K562 (cell line): ENCODE results near the gene CHD5. TPM values are rescaled to one million over a fixed set of nuclear protein-coding genes. Genes with fewer than 3 reads are reported as not detected.

ENCODE experiments used
- EP300 ChIP-seq: IDR thresholded peaks from 2 replicates; pipeline ENCODE4 v1.6.1; 2012; ENCODE audit warnings: low read length, improper control_type of control experiment
- FOXA3 ChIP-seq, 2 experiments: fragments of 450-650 bp in 1 of 2; sonication (generic) in 1 of 2; formaldehyde crosslinking; IDR thresholded peaks in 1 of 2; conservative IDR thresholded peaks in 1 of 2; 2 replicates each; pipeline versions ENCODE4 v1.4.0 to v1.8.0; 2020 to 2022; ENCODE audit warnings: mild to moderate bottlenecking in 2 of 2, missing genetic modification reagents in 1 of 2
- KDM4B ChIP-seq, 2 experiments: fragments of 450-650 bp in 1 of 2; sonication (generic) in 1 of 2; IDR thresholded peaks; 2 replicates each; pipeline ENCODE4 v1.6.1; 2016 to 2017; ENCODE audit warnings: borderline replicate concordance in 2 of 2, antibody characterized with exemption in 1 of 2, low read depth in 1 of 2, mild to moderate bottlenecking in 1 of 2
- KDM5B ChIP-seq: fragments of 200-600 bp; sonication (generic); IDR thresholded peaks from 2 replicates; pipeline ENCODE4 v1.6.1; 2012; ENCODE audit warnings: low read depth, mild to moderate bottlenecking, moderate library complexity, low read length, control low read depth, inconsistent platforms; ENCODE audit not compliant: insufficient replicate concordance
- POLR2AphosphoS5 ChIP-seq: IDR thresholded peaks from 2 replicates; pipeline ENCODE4 v1.6.1; 2011; ENCODE audit warnings: mild to moderate bottlenecking, low read depth, low read length, moderate library complexity; ENCODE audit not compliant: control insufficient read depth, insufficient read depth
- STAT5A ChIP-seq: IDR thresholded peaks from 2 replicates; pipeline ENCODE4 v1.6.1; 2012; ENCODE audit warnings: low read length, inconsistent platforms, borderline replicate concordance
- TEAD4 ChIP-seq, 2 experiments: sonication (generic) in 1 of 2; formaldehyde crosslinking in 1 of 2; IDR thresholded peaks; 2 replicates each; pipeline versions ENCODE4 v1.6.1 to v1.8.0; 2012 to 2022; ENCODE audit warnings: borderline replicate concordance in 1 of 2, inconsistent platforms in 1 of 2, low read length in 1 of 2, mild to moderate bottlenecking in 1 of 2, missing genetic modification reagents in 1 of 2
- YBX1 ChIP-seq: fragments of 450-650 bp; IDR thresholded peaks from 2 replicates; pipeline ENCODE4 v1.7.1; 2016; ENCODE audit warnings: mild to moderate bottlenecking
- ZBTB17 ChIP-seq: fragments of 450-650 bp; formaldehyde crosslinking; IDR thresholded peaks from 2 replicates; pipeline ENCODE4 v1.4.0; 2020; ENCODE audit warnings: mild to moderate bottlenecking
- ZBTB7A ChIP-seq: IDR thresholded peaks from 2 replicates; pipeline ENCODE4 v1.6.1; 2011; ENCODE audit warnings: low read depth, mild to moderate bottlenecking, low read length, moderate library complexity, borderline replicate concordance; ENCODE audit not compliant: control insufficient read depth
- polyA plus RNA-seq, 8 experiments: library from polyadenylated mRNA; depleted of rRNA in 4 of 8; stranded (reverse) in 5 of 8; unstranded in 3 of 8; fragments of >200 nt; fragmentation: Nextera tagmentation in 2 of 8; fragmentation: Illumina TruSeq in 1 of 8; extraction: Ambion mirVana in 2 of 8; extraction: Trizol in 1 of 8; gene quantifications; 2 replicates each; pipeline versions ENCODE4 v1.2.1 to v1.2.3, GENCODE V29; 2011 to 2014; ENCODE audit warnings: inconsistent platforms in 1 of 8, missing spikeins in 1 of 8
- total RNA-seq, 7 experiments: library from RNA; depleted of rRNA in 6 of 7; stranded (reverse); fragments of >200 nt in 6 of 7; fragmentation: Illumina TruSeq in 2 of 7; extraction: Trizol in 2 of 7; gene quantifications; 2 replicates each; pipeline versions ENCODE4 v1.2.1 to v1.2.3, GENCODE V29; 2011 to 2021; ENCODE audit warnings: low replicate concordance in 1 of 7
- TF ChIP-seq, protein P1 (sequence below): fragments of 250-450 bp; sonication (Bioruptor Pico); IDR thresholded peaks from 2 replicates; pipeline ENCODE4 v1.5.1; 2021; ENCODE audit warnings: mild to moderate bottlenecking
- TF ChIP-seq, protein P2 (sequence below): fragments of 250-450 bp; sonication (Bioruptor Pico); IDR thresholded peaks from 2 replicates; pipeline ENCODE4 v1.8.0; 2022; ENCODE audit warnings: inconsistent platforms, mild to moderate bottlenecking, moderate library complexity, borderline replicate concordance
- TF ChIP-seq, protein P3 (sequence below): fragments of 200-800 bp; sonication (Bioruptor generic); IDR thresholded peaks from 2 replicates; pipeline ENCODE4 v1.6.1; 2017; ENCODE audit warnings: missing genetic modification characterization, missing compliant biosample characterization
- TF ChIP-seq, protein P4 (sequence below): fragments of 450-650 bp; formaldehyde crosslinking; IDR thresholded peaks from 2 replicates; pipeline ENCODE4 v1.4.0; 2020; ENCODE audit warnings: mild to moderate bottlenecking, moderate library complexity
- TF ChIP-seq, protein P5 (sequence below), 2 experiments: fragments of 450-650 bp; IDR thresholded peaks; 2 replicates each; pipeline ENCODE4 v1.6.1; 2018; ENCODE audit warnings: mild to moderate bottlenecking in 2 of 2, low read depth in 1 of 2; ENCODE audit not compliant: partially characterized antibody in 2 of 2

The CHD5 gene
- total and polyA plus RNA-seq, 9 of the 15 experiments (the other 6 are each of a cell fraction or from before 2014, with no cell fraction given): 0.03 to 0.52 (median 0.11) TPM; not detected in 2

DNA sequence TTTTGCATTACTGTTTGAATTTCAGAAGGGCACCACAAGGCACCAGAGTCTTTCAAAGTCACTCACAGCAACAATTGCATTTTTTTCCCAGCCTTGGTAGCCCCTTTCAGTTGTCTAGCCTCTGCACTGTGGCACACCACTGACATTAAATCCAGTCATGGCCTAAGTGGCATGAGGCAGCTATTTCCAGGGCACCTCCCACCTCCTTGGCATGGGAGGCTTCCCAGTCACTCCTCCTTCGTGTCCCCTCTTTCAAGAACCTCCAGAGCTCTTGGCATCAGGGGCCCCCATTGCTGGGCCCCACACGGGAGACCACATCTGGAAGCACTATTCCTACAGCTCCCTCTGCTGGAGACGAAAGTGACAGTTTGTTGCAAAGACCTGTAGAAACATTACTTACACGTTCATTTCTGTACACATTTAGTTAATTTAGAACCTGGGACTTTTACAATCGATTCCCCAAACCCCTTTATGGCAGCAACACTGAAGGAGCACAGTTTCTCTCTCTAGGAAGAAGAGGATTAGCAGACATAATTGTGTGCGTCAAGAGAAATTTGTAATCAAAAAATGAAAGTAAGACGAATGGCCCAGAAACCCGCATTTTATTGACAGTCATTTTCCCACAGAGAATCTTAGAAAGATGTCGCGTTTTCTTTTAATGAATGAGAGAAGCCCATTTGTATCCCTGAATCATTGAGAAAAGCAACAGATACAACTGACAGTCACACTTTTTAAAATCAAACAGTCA is 5.7 kb upstream of the CHD5 start (continued):
- TF ChIP-seq ZBTB7A (0 out of 2 replicates have a peak, but pooled peaks have one; percentile 23), TEAD4 (IDR thresholded peaks at IDR 0.05; ENCODE audit: low read length) (peak; percentile 23; the same call in 1 of the 2 replicates), TEAD4 (CRISPR knock-in tag; IDR thresholded peaks at IDR 0.05; ENCODE audit: borderline replicate concordance) (no peak), KDM5B (no peak), FOXA3 (CRISPR knock-in tag; conservative IDR thresholded peaks at IDR 0.05 in 1 of 2, IDR thresholded peaks at IDR 0.05 in 1 of 2) (no peak), EP300 (no peak), ZBTB17 (no peak), YBX1 (no peak), KDM4B (IDR thresholded peaks at IDR 0.05; ENCODE audit: borderline replicate concordance in 2 of 2, low read depth in 1 of 2) (0 out of 4 replicates have a peak, but pooled peaks of 1 of the 2 experiments have one; percentile 55), STAT5A (no peak), POLR2AphosphoS5 (peak; percentile 43; the same call in 1 of the 2 replicates)
- TF ChIP-seq, protein P1, sequence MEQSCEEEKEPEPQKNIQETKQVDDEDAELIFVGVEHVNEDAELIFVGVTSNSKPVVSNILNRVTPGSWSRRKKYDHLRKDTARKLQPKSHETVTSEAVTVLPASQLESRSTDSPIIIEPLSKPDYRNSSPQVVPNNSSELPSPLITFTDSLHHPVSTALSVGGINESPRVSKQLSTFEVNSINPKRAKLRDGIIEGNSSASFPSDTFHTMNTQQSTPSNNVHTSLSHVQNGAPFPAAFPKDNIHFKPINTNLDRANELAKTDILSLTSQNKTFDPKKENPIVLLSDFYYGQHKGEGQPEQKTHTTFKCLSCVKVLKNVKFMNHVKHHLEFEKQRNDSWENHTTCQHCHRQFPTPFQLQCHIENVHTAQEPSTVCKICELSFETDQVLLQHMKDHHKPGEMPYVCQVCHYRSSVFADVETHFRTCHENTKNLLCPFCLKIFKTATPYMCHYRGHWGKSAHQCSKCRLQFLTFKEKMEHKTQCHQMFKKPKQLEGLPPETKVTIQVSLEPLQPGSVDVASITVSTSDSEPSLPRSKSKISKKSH: no peak
- TF ChIP-seq, protein P2, sequence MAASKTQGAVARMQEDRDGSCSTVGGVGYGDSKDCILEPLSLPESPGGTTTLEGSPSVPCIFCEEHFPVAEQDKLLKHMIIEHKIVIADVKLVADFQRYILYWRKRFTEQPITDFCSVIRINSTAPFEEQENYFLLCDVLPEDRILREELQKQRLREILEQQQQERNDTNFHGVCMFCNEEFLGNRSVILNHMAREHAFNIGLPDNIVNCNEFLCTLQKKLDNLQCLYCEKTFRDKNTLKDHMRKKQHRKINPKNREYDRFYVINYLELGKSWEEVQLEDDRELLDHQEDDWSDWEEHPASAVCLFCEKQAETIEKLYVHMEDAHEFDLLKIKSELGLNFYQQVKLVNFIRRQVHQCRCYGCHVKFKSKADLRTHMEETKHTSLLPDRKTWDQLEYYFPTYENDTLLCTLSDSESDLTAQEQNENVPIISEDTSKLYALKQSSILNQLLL (CRISPR knock-in tag): no peak
- TF ChIP-seq, protein P3, sequence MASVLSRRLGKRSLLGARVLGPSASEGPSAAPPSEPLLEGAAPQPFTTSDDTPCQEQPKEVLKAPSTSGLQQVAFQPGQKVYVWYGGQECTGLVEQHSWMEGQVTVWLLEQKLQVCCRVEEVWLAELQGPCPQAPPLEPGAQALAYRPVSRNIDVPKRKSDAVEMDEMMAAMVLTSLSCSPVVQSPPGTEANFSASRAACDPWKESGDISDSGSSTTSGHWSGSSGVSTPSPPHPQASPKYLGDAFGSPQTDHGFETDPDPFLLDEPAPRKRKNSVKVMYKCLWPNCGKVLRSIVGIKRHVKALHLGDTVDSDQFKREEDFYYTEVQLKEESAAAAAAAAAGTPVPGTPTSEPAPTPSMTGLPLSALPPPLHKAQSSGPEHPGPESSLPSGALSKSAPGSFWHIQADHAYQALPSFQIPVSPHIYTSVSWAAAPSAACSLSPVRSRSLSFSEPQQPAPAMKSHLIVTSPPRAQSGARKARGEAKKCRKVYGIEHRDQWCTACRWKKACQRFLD (CRISPR knock-in tag): no peak
- TF ChIP-seq, protein P4, sequence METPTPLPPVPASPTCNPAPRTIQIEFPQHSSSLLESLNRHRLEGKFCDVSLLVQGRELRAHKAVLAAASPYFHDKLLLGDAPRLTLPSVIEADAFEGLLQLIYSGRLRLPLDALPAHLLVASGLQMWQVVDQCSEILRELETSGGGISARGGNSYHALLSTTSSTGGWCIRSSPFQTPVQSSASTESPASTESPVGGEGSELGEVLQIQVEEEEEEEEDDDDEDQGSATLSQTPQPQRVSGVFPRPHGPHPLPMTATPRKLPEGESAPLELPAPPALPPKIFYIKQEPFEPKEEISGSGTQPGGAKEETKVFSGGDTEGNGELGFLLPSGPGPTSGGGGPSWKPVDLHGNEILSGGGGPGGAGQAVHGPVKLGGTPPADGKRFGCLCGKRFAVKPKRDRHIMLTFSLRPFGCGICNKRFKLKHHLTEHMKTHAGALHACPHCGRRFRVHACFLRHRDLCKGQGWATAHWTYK: no peak
- TF ChIP-seq, protein P5, sequence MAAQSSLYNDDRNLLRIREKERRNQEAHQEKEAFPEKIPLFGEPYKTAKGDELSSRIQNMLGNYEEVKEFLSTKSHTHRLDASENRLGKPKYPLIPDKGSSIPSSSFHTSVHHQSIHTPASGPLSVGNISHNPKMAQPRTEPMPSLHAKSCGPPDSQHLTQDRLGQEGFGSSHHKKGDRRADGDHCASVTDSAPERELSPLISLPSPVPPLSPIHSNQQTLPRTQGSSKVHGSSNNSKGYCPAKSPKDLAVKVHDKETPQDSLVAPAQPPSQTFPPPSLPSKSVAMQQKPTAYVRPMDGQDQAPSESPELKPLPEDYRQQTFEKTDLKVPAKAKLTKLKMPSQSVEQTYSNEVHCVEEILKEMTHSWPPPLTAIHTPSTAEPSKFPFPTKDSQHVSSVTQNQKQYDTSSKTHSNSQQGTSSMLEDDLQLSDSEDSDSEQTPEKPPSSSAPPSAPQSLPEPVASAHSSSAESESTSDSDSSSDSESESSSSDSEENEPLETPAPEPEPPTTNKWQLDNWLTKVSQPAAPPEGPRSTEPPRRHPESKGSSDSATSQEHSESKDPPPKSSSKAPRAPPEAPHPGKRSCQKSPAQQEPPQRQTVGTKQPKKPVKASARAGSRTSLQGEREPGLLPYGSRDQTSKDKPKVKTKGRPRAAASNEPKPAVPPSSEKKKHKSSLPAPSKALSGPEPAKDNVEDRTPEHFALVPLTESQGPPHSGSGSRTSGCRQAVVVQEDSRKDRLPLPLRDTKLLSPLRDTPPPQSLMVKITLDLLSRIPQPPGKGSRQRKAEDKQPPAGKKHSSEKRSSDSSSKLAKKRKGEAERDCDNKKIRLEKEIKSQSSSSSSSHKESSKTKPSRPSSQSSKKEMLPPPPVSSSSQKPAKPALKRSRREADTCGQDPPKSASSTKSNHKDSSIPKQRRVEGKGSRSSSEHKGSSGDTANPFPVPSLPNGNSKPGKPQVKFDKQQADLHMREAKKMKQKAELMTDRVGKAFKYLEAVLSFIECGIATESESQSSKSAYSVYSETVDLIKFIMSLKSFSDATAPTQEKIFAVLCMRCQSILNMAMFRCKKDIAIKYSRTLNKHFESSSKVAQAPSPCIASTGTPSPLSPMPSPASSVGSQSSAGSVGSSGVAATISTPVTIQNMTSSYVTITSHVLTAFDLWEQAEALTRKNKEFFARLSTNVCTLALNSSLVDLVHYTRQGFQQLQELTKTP (IDR thresholded peaks at IDR 0.05; ENCODE audit: low read depth in 1 of 2, partially characterized antibody in 2 of 2): no peak
